CD4-positive, alpha-beta T cell treated with Interleukin-2 at 100 ng/mL for 4 hours (primary cell): ENCODE data around the gene YIPF2.
"Not testable (repeated sequence)": the region's sequence is repeated elsewhere in the genome, so short reads cannot be mapped to it uniquely, and the experiment has no call there.

ENCODE experiments used
- DNase-seq: peaks from one replicate; pipeline ENCODE4 v3.0.0-alpha.2; 2020; ENCODE audit warnings: low spot score

The YIPF2 gene

GRCh38 chr19:10941649-10942048, 13.2 kb upstream of the YIPF2 start:
- DNase-seq = not testable (repeated sequence)

GRCh38 chr19:10936661-10937084, 8.2 kb upstream of the YIPF2 start:
- DNase-seq = peak; percentile 64

- no peak for DNase-seq
Observed at GRCh38 chr19:10935371-10936059, 7.1 kb upstream of the YIPF2 start.

GRCh38 chr19:10929402-10929794, 959 bp upstream of the YIPF2 start:
- DNase-seq = no peak

- DNase-seq = no peak
Observed at GRCh38 chr19:10927730-10928562, 493 bp downstream of the YIPF2 start.

GRCh38 chr19:10924597-10924996, 3.8 kb downstream of the YIPF2 start:
- DNase-seq = no peak

- no peak for DNase-seq
Observed at GRCh38 chr19:10923260-10924112, 5.0 kb downstream of the YIPF2 start.

GRCh38 chr19:10922638-10923014, 5.8 kb downstream of the YIPF2 start:
- DNase-seq = no peak

GRCh38 chr19:10921910-10922637, 6.4 kb downstream of the YIPF2 start:
- no peak for DNase-seq

- no peak for DNase-seq
Observed at GRCh38 chr19:10921199-10921909, 7.1 kb downstream of the YIPF2 start.

GRCh38 chr19:10920781-10921180, 7.7 kb downstream of the YIPF2 start:
- DNase-seq = no peak

GRCh38 chr19:10920288-10920655, 8.2 kb downstream of the YIPF2 start:
- no peak for DNase-seq

- DNase-seq = no peak
Observed at GRCh38 chr19:10919352-10920287, 8.8 kb downstream of the YIPF2 start.

- no peak for DNase-seq
Observed at GRCh38 chr19:10918359-10918758, 10.1 kb downstream of the YIPF2 start.

- DNase-seq = no peak
Observed at GRCh38 chr19:10916602-10917001, 11.8 kb downstream of the YIPF2 start.

GRCh38 chr19:10915130-10916091, 13.0 kb downstream of the YIPF2 start:
- DNase-seq = no peak

GRCh38 chr19:10913716-10914340, 14.6 kb downstream of the YIPF2 start:
- no peak for DNase-seq

GRCh38 chr19:10912619-10913018, 15.8 kb downstream of the YIPF2 start:
- DNase-seq = no peak
